ENCODE measurements around the gene TTC28. TPM values are rescaled to one million over a fixed set of nuclear protein-coding genes. Genes with fewer than 3 reads are reported as not detected.

TTC28 gene
- total and polyA plus RNA-seq, 2 donors (not counting 3 experiments of a cell fraction or from before 2014, with no cell fraction given), result 16.5 to 51.1 TPM

DNA sequence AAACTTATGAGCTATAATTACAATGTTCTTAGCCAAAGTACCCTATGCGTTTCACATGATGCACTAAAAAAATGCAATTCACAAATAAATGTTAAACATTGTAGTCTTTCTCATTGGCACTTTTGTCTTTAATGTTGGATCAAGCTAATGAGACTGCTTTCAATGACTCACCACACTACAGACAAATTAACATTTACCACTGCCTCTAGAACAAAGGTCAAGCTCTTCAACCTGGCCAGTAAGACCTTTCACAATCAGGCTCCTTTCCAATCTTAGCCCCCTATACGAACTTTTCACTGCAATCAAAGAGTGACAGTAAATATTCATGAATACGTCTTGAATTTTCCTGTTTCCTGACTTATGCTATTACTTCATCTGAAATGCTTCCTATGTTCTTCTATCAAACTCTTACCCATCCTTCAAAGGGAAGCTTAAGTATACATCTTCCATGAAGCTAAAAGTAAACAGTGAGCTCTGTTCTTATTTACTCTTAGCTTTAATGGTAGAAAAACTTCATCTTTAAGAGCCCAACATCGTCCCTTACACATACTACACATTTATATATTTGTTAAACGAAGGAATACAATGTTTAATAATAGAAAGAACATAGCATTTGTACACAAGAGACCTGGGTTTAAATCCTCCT, 433.9 kb downstream of the TTC28 start:
- no peaks in the 10 kb centered on the region for H3K79me2 ChIP-seq (ENCODE audit: control insufficient read depth, insufficient read depth, low read length)
- POLR2A ChIA-PET, result interaction anchor here (0.6 kb wide), 1 partner anchor 342 kb away, joined by 3 read pairs; no protein-coding TSS in a partner anchor
- DNase-seq (ENCODE audit: low read depth, low spot score) (no peak), FAIRE-seq (no peak)
- TF ChIP-seq FOS (IDR thresholded peaks at IDR 0.05; ENCODE audit: borderline replicate concordance, insufficient read depth, low read length) (no peak), POLR2AphosphoS5 (IDR thresholded peaks at IDR 0.05; ENCODE audit: insufficient read depth, low read depth, low read length) (no peak), MYC (IDR thresholded peaks at IDR 0.05; ENCODE audit: low read depth, low read length) (no peak), EZH2 (IDR thresholded peaks at IDR 0.05; ENCODE audit: borderline replicate concordance, low read depth, low read length, severe bottlenecking) (no peak), JUN (IDR thresholded peaks at IDR 0.05; ENCODE audit: borderline replicate concordance, insufficient read depth, insufficient read length, low read depth) (no peak), GATA2 (IDR thresholded peaks at IDR 0.05; ENCODE audit: insufficient read depth, insufficient read length, low read depth, low read length) (no peak), POLR2A (IDR thresholded peaks at IDR 0.05; ENCODE audit: low read depth, low read length) (no peak)
- TF ChIP-seq, protein P1, sequence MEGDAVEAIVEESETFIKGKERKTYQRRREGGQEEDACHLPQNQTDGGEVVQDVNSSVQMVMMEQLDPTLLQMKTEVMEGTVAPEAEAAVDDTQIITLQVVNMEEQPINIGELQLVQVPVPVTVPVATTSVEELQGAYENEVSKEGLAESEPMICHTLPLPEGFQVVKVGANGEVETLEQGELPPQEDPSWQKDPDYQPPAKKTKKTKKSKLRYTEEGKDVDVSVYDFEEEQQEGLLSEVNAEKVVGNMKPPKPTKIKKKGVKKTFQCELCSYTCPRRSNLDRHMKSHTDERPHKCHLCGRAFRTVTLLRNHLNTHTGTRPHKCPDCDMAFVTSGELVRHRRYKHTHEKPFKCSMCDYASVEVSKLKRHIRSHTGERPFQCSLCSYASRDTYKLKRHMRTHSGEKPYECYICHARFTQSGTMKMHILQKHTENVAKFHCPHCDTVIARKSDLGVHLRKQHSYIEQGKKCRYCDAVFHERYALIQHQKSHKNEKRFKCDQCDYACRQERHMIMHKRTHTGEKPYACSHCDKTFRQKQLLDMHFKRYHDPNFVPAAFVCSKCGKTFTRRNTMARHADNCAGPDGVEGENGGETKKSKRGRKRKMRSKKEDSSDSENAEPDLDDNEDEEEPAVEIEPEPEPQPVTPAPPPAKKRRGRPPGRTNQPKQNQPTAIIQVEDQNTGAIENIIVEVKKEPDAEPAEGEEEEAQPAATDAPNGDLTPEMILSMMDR (IDR thresholded peaks at IDR 0.05; ENCODE audit: extremely low read depth in 1 of 2, insufficient read depth in 1 of 2, low read depth in 1 of 2, low read length in 2 of 2), result no peak
- TF ChIP-seq, protein P2, sequence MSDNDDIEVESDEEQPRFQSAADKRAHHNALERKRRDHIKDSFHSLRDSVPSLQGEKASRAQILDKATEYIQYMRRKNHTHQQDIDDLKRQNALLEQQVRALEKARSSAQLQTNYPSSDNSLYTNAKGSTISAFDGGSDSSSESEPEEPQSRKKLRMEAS (IDR thresholded peaks at IDR 0.05; ENCODE audit: insufficient read depth, insufficient read length), result no peak
- H3K4me2 ChIP-seq (ENCODE audit: insufficient read depth, low read length), result no peak overlapping the region
- no peaks in the 10 kb centered on the region for H3K9me3 ChIP-seq (replicated peaks; ENCODE audit: control insufficient read depth, insufficient read depth, low read length)
- H2AFZ ChIP-seq (ENCODE audit: low read depth, low read length), result no peak overlapping the region
- H3K27me3 ChIP-seq (ENCODE audit: control insufficient read depth in 2 of 2, insufficient read depth in 2 of 2, low read length in 2 of 2), result no peaks in the 10 kb centered on the region
- dilution Hi-C loops (cut with MboI; ENCODE audit: extremely low pct_ligation_motif_present, low sequenced_read_pairs), result no loop called here
- H3K4me3 ChIP-seq (replicated peaks in 1 of 3; ENCODE audit: insufficient read depth in 1 of 3, low read depth in 1 of 3, low read length in 3 of 3), result no peak overlapping the region
- no peaks in the 10 kb centered on the region for H3K9me1 ChIP-seq (replicated peaks; ENCODE audit: control insufficient read depth, extremely low read depth, insufficient read depth, low read length)
- BruUV-seq (replicated peaks), result no TSS peak
- CTCF ChIA-PET, result interaction anchor here (0.9 to 3.0 kb wide), 4 partner anchors 7 to 17 kb away, joined by 3 to 23 read pairs (median 7); no protein-coding TSS in a partner anchor
- no peak overlapping the region for H3K27ac ChIP-seq (ENCODE audit: insufficient read depth, low read depth, low read length)
- no peaks in the 10 kb centered on the region for H3K4me1 ChIP-seq (ENCODE audit: control insufficient read depth, extremely low read depth, insufficient read depth, low read length)
- intact Hi-C loops (cut with micrococcal nuclease), result no loop called here
- H3K9ac ChIP-seq (replicated peaks; ENCODE audit: extremely low read depth, insufficient read depth, low read length), result no peak overlapping the region
- peaks cover 5% of the 10 kb centered on the region for H4K20me1 ChIP-seq (replicated peaks; ENCODE audit: control insufficient read depth, extremely low read depth, insufficient read depth, low read length)
- no peaks in the 10 kb centered on the region for H3K36me3 ChIP-seq (ENCODE audit: control insufficient read depth in 2 of 2, extremely low read depth in 1 of 2, insufficient read depth in 2 of 2, low read length in 2 of 2)

All from endothelial cell of umbilical vein (primary cell).